Inflammatory macrophage (primary cell): ENCODE results near the gene PDSS2.
"Not testable (repeated sequence)": the region's sequence is repeated elsewhere in the genome, so short reads cannot be mapped to it uniquely, and the experiment has no call there.

Experiments used
- DNase-seq, 2 donors: peaks; one replicate each; pipeline ENCODE4 v3.0.0-alpha.2; 2020 to 2022

The PDSS2 gene

GRCh38 chr6:107314531-107314939 lies 144.8 kb downstream of the PDSS2 start:
- no peak for DNase-seq

DNA sequence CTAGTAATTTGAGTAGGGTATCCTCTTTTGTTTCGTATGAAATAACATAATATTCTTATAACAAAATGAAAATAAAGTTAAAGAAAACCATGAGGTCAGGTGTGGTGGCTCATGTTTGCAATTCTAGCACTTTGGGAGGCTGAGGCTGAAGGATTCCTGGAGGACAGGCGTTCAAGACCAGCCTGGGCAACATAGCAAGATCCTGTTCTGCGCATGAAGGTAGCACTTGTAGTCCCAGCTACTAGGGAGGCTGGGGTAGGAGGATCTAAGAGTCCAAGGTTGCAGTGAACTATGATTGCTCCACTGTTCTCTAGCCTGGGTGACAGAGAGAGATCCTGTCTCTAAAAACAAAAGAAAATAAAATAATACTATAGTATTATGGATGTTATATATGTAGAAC lies 145.6 kb downstream of the PDSS2 start:
- no peak for DNase-seq

DNA sequence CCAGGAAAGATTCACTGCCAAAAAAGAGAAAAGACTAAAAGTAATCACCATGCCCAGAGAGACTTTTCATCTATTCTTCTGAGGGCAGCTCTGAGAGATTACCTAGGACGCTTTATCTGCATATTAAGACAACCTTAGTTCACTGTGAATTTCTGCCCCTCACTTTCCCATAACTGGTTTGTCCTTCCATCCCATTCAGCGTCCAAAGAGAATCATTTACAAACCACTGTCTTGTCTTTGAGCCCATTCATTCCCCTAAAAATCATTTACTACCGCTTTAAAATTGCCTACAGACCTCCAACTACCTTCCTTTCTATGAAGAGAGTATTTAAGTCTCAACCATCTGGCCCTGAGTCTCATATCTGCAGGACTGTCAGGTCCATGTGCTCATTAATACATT lies 149.0 kb downstream of the PDSS2 start:
- no peak for DNase-seq

DNA sequence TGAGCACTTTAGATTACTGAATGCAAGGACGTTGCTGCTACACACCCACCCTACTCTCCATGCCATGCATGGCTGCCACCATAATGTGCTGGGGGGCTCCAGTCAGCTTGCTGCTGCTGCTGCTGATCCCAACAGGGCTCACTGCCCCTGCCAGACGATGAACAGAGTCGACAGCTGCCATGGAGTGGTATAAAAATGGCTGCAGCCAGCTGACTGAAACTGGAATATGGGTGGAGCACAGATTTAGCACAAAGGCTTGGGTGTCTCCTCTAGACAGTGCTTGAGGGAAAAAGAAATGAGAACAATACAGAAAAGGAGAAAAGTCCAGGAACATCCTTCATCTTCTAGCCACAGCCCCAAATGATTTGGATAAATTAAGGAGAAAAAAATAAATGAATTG lies 150.7 kb downstream of the PDSS2 start:
- no peak for DNase-seq

DNA sequence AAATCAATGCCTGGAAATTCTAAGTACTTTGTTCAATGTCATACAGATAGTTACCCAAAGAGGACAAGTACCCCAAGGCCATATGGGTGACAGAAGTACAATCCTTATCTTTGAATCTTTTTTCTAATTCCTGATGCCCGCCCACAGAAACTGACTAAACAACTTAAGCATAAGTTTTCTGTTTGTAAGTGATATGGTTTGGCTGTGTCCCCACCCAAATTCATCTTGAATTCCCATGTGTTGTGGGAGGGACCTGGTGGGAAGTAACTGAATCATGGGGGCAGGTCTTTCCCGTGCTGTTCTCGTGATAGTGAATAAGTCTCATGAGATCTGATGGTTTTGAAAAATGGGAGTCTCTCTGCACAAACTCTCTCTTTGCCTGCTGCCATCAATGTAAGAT lies 153.4 kb downstream of the PDSS2 start:
- DNase-seq: not testable (repeated sequence)

DNA sequence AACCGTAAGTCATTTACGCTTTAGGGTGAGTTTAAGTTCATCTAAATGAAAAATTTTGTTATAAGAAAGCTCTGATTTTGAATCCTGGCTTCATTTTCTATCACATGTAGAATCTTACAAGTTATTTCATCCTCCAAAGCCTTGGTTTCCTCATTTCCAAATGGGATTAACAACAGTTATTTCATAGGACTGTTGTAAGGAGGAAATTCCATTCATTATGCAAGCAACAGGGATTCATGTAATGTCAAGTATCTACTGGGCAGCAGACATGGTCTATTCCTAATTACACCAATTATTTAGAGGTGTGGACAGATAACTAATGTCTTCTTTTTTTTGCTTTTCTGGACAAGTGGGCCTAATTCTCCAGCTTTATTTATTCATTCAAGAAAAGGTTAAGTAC lies 154.0 kb downstream of the PDSS2 start:
- DNase-seq: no peak

- DNase-seq: no peak
Measured at GRCh38 chr6:107304421-107305025, 154.8 kb downstream of the PDSS2 start.

DNA sequence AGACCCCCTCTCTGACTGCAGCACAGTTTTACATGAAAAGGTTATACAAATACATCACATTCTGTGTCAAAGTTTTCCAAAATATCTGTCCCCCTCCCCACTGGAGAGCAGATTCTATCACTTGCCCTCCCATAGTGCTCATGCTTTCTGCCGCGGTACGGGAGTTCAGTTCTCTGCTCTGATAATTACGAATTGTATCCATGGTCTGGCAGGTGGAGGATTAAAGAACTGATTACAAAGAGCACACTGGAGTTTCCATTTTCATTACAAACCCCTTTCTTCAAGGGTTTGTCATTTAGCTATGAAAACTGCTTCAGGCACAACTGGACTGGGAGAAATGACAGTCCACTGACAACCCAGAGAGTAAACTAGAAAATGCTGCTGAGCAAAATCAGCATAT lies 166.0 kb downstream of the PDSS2 start:
- no peak for DNase-seq

- no peak for DNase-seq
Measured at GRCh38 chr6:107292715-107293271, 166.6 kb downstream of the PDSS2 start.

DNA sequence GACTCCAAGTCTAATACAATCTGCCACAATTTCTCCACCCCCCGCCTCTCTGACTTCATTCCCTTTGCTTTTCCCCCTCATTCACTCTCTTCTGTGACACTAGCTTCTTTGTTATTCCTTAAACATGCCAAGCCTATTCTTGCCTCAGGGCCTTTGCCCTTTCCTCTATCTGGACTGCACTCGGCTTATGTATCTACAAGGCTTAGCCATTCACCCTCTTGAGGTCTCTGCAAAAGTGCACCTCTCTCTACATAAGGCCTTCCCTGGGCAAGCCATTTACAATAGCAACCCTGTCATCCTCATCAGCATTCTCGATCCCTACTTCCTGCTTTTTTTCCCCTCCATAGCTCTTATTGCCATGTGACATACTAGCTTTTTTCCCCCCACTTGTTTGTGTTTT lies 168.9 kb downstream of the PDSS2 start:
- no peak for DNase-seq

DNA sequence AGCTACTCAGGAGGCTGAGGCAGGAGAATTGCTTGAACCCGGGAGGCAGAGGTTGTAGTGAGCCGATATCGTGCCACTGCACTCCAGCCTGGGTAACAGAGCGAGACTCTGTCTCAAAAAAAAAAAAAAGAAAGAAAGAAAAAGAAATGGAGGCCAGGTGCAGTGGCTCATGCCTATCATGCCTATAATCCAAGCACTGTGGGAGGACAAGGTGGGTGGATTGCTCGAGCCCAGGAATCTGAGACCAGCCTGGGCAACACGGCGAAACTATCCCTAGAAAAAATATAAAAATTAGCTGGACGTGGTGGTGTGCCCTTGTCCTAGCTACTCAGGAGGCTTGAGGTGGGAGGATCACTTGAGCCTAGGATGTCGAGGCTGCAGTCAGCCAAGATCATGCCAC lies 170.1 kb downstream of the PDSS2 start:
- not testable (repeated sequence) for DNase-seq

GRCh38 chr6:107285683-107286082 lies 173.7 kb downstream of the PDSS2 start:
- DNase-seq: not testable (repeated sequence)

GRCh38 chr6:107284805-107285204 lies 174.6 kb downstream of the PDSS2 start:
- DNase-seq: no peak

DNA sequence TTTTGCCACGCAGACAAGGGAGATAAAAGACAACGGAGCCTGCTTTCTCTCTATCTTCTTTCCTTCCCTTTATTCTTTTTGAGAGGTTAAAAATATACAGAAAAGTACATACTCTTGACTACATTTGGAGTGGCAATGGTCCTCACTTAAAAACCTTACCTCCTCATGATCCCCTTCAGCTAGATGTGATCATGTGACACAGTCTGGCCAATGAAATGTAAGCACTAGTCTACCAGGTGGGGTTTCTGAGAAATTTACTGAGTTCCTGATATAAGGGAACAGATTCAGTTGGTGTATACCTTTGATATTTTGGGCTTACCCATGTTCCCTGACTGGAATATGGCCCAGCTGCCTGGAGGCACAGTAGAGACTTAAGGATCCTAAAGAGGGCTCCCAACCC lies 178.6 kb downstream of the PDSS2 start:
- DNase-seq: no peak

DNA sequence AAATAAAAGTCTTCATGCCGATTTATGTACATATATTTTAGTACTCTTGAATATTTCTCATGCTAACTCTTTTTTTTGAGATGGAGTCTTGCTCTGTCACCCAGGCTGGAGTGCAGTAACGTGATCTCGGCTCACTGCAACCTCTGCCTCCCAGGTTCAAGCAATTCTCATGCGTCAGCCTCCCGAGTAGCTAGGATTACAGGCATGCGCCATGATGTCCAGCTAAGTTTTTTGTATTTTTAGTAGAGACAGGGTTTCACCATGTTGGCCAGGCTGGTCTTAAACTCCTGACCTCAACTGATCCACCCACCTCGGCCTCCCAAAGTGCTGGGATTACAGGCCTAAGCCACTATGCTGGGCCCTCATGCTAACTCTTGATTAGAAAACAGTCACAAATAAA lies 179.4 kb downstream of the PDSS2 start:
- not testable (repeated sequence) for DNase-seq

GRCh38 chr6:107275330-107275865 lies 184.0 kb downstream of the PDSS2 start:
- no peak for DNase-seq

- no peak for DNase-seq
Measured at GRCh38 chr6:107274288-107274687, 185.1 kb downstream of the PDSS2 start.

DNA sequence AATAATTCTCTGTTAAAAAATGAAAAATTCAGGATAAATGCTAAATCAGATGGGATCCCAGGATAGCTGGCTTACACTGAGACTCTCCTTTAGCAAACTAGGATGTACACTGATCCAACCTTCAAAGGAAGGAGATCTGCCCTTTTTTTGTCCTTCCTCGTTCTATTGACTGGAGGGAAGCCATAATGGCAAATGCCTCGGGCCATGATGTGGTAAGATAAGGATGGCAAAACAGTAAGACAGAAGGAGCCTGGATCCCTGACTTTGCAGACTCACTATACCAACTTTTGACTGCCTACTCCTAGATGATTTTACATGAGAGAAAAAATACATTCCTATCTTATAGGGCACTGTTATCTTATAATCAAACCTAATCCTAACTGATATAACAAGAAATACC lies 187.1 kb downstream of the PDSS2 start:
- no peak for DNase-seq

DNA sequence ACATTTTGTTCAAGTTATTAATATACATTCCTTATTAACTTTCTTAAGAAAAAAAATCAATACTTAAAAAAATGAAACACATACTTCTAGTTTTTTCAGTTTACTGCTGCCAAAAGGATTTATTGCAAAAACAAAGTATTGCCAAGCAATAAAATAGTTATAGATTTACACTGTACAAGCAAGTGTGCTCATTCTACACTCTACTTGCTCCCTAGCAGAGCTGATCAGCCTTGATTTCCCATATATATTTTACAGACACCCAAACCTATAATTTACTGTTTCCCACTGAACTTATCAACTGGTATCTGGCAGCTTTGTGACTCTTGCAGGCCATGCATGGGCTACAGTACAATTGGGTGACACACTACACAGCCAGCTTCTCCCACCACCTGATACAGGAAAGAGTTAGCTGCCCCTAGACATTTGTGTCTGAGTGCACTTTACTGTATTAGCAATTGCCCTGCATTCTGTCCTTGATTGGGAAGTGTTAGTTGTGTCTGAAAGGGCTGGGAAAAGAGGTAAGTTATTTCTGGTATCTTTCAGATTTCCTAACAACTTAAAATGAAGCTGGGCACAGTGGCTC lies 188.1 kb downstream of the PDSS2 start:
- DNase-seq: no peak

DNA sequence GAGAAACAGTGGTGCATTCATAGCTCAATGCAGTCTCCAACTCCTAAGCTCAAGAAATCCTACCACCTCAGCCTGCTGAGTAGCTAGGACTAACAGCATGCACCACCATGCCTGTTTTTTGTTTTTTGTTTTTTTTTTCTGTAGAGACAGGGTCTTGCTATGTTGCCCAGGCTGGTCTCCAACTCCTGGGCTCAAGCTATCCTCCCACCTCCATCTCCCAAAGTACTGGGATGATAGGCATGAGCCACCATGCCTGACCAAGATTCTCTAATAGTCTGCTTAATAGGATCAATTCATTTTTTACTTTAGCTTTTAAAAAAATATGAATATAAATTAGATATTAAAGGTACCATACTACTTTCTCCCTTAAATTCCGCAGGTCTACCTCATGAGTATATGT lies 191.7 kb downstream of the PDSS2 start:
- DNase-seq: no peak

DNA sequence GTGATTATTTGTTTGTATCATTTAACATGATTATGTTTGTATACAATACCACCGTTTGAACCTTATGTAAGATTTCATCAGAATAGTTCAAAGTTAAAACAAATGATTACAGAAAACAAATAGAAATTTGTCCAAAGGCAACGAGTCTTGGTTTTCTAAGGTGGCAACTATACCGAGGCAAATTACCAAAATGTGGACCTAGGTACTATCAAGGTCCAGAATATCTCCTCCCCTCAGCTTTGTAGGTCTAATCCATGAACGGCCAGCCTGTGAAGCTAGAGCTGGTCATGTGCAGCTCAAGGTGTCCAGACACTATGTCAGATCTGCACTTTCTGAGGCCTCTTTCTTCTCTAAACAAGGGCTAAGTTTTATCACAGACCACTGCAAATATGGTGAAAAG lies 192.4 kb downstream of the PDSS2 start:
- DNase-seq: no peak

DNA sequence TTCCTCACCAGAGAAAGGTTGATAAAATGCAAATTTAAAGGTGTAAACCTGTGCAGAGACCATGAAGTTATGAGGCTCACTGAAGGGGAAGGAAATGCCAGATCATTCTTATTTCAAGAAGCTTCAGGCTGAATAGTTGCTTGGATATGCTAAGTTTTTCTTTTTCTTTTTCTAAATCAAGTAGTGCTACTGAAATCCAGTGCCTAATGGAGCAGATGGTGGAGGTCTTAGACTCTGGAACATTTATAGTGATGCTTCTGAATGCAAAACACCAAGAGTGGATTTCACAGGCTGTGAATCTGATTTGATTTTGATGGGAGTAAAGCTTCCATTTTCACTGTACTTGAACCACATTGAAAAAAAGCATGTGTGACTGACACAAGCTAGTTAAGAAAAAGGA lies 192.8 kb downstream of the PDSS2 start:
- no peak for DNase-seq

- DNase-seq: no peak
Measured at GRCh38 chr6:107264357-107264840, 195.0 kb downstream of the PDSS2 start.

DNA sequence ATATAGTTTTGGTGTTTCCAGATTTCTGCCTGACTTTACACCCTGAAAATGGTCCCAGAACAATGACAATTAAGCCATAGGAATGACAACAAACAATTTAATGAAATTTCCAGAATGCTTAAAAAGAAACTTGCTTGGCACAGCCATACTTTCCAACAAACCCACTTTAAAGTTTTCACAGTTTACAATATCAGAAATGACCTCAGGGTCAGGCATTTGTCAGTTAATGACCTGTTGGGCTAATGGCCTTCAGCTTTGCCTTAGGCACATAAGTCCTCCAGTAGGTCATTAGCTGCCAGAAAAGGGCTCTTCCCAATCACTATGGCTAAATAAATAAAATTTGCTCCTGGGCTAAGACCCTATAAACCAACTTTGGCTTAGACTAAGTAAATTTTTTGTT lies 199.4 kb downstream of the PDSS2 start:
- DNase-seq: no peak
